ENCODE results near the gene ENDOD1. TPM values are rescaled to one million over a fixed set of nuclear protein-coding genes. Genes with fewer than 3 reads are reported as not detected.

ENDOD1 gene
- total RNA-seq, 1 experiment from 2014 or later: 32.1 TPM

GRCh38 chr11:95082576-95083001 is 7.1 kb upstream of the ENDOD1 start:
- H3K36me3 ChIP-seq (ENCODE audit: low read depth, low read length): no peaks in the 10 kb centered on the region
- H3K27ac ChIP-seq (ENCODE audit: low read length): no peak overlapping the region
- H3K4me1 ChIP-seq (ENCODE audit: insufficient read depth, low read length): peaks cover 12% of the 10 kb centered on the region
- H3K9ac ChIP-seq (ENCODE audit: low read length): no peak overlapping the region
- H3K4me3 ChIP-seq (ENCODE audit: low read length): no peak overlapping the region
- H3K9me3 ChIP-seq (ENCODE audit: low read length): no peaks in the 10 kb centered on the region
- TF ChIP-seq CTCF (conservative IDR thresholded peaks at IDR 0.05; ENCODE audit: low read depth, low read length) (no peak), EZH2 (IDR thresholded peaks at IDR 0.05; ENCODE audit: low read length, unreplicated experiment) (no peak), EZH2phosphoT487 (IDR thresholded peaks at IDR 0.05; ENCODE audit: borderline replicate concordance, low read length) (no peak)
- BruUV-seq (replicated peaks): no TSS peak
- H3K4me2 ChIP-seq (ENCODE audit: low read length): no peak overlapping the region
- no peaks in the 10 kb centered on the region for H3F3A ChIP-seq (ENCODE audit: low read length, unreplicated experiment)
- intact Hi-C loops (cut with micrococcal nuclease): no loop called here
- DNase-seq: no peak
- no peak overlapping the region for H2AFZ ChIP-seq (ENCODE audit: low read length)
- no peaks in the 10 kb centered on the region for H3K27me3 ChIP-seq (ENCODE audit: low read length)
- H3K79me2 ChIP-seq (ENCODE audit: low read length): no peaks in the 10 kb centered on the region
- ChIA-PET POLR2A (ENCODE audit: unreplicated experiment) (no interaction called here), CTCF (no interaction called here)
- no peak for ATAC-seq
- H3K9me2 ChIP-seq (replicated peaks; ENCODE audit: low read length): no peaks in the 10 kb centered on the region
- no peaks in the 10 kb centered on the region for H4K20me1 ChIP-seq (ENCODE audit: low read length)

GRCh38 chr11:95084509-95084908 is 5.1 kb upstream of the ENDOD1 start:
- Histone ChIP-seq H4K20me1 (ENCODE audit: low read length) (no peaks in the 10 kb centered on the region), H2AFZ (ENCODE audit: low read length) (no peak overlapping the region), H3K9me2 (replicated peaks; ENCODE audit: low read length) (no peaks in the 10 kb centered on the region), H3K27me3 (ENCODE audit: low read length) (no peaks in the 10 kb centered on the region), H3K4me2 (ENCODE audit: low read length) (no peak overlapping the region), H3K9ac (ENCODE audit: low read length) (no peak overlapping the region), H3K4me1 (ENCODE audit: insufficient read depth, low read length) (peaks cover 12% of the 10 kb centered on the region), H3F3A (ENCODE audit: low read length, unreplicated experiment) (no peaks in the 10 kb centered on the region), H3K4me3 (ENCODE audit: low read length) (no peak overlapping the region), H3K9me3 (ENCODE audit: low read length) (no peaks in the 10 kb centered on the region), H3K79me2 (ENCODE audit: low read length) (no peaks in the 10 kb centered on the region), H3K36me3 (ENCODE audit: low read depth, low read length) (no peaks in the 10 kb centered on the region), H3K27ac (ENCODE audit: low read length) (no peak overlapping the region)
- intact Hi-C loops (cut with micrococcal nuclease): no loop called here
- TF ChIP-seq EZH2 (IDR thresholded peaks at IDR 0.05; ENCODE audit: low read length, unreplicated experiment) (no peak), CTCF (conservative IDR thresholded peaks at IDR 0.05; ENCODE audit: low read depth, low read length) (no peak), EZH2phosphoT487 (IDR thresholded peaks at IDR 0.05; ENCODE audit: borderline replicate concordance, low read length) (no peak)
- ChIA-PET POLR2A (ENCODE audit: unreplicated experiment) (interaction anchor here (0.6 kb wide), 1 partner anchor 9 kb away, joined by 3 read pairs; no protein-coding TSS in a partner anchor), CTCF (no interaction called here)
- DNase-seq (peak; percentile 80), ATAC-seq (peak; percentile 82)
- no TSS peak for BruUV-seq (replicated peaks)

- POLR2A ChIA-PET (ENCODE audit: unreplicated experiment): no interaction called here
- no peak overlapping the region for H3K4me2 ChIP-seq (ENCODE audit: low read length)
- intact Hi-C loops (cut with micrococcal nuclease): no loop called here
These were observed 4.4 kb upstream of the ENDOD1 start for GRCh38 chr11:95085117-95085816.

More at GRCh38 chr11:95085117-95085816, 4.4 kb upstream of the ENDOD1 start:
- H3K27me3 ChIP-seq (ENCODE audit: low read length): no peaks in the 10 kb centered on the region
- H3K36me3 ChIP-seq (ENCODE audit: low read depth, low read length): no peaks in the 10 kb centered on the region
- no peak overlapping the region for H3K9ac ChIP-seq (ENCODE audit: low read length)
- BruUV-seq (replicated peaks): no TSS peak
- H3K4me1 ChIP-seq (ENCODE audit: insufficient read depth, low read length): peaks cover 12% of the 10 kb centered on the region
- CTCF ChIA-PET: interaction anchor here (0.6 kb wide), 1 partner anchor 52 kb away, joined by 3 read pairs; no protein-coding TSS in a partner anchor
- ATAC-seq (no peak), DNase-seq (no peak)
- no peak overlapping the region for H3K4me3 ChIP-seq (ENCODE audit: low read length)
- no peaks in the 10 kb centered on the region for H3K9me3 ChIP-seq (ENCODE audit: low read length)
- H4K20me1 ChIP-seq (ENCODE audit: low read length): no peaks in the 10 kb centered on the region
- TF ChIP-seq EZH2phosphoT487 (IDR thresholded peaks at IDR 0.05; ENCODE audit: borderline replicate concordance, low read length) (no peak), EZH2 (IDR thresholded peaks at IDR 0.05; ENCODE audit: low read length, unreplicated experiment) (no peak), CTCF (conservative IDR thresholded peaks at IDR 0.05; ENCODE audit: low read depth, low read length) (no peak)
- no peak overlapping the region for H2AFZ ChIP-seq (ENCODE audit: low read length)
- H3K27ac ChIP-seq (ENCODE audit: low read length): no peak overlapping the region
- H3K9me2 ChIP-seq (replicated peaks; ENCODE audit: low read length): no peaks in the 10 kb centered on the region
- H3K79me2 ChIP-seq (ENCODE audit: low read length): peaks cover 1% of the 10 kb centered on the region
- no peaks in the 10 kb centered on the region for H3F3A ChIP-seq (ENCODE audit: low read length, unreplicated experiment)
